Measurements from ENCODE around the gene TXNRD2. TPM values are rescaled to one million over a fixed set of nuclear protein-coding genes. Genes with fewer than 3 reads are reported as not detected.

TXNRD2 gene
- total RNA-seq, 1 experiment from 2014 or later, result 39.9 TPM

- no peaks in the 10 kb centered on the region for H3K9me3 Mint-ChIP-seq (ENCODE audit: unreplicated experiment)
- no peak overlapping the region for H3K27ac Mint-ChIP-seq (ENCODE audit: low read depth, unreplicated experiment)
- intact Hi-C loops (cut with micrococcal nuclease), result no loop called here
- TF ChIP-seq CTCF (IDR thresholded peaks at IDR 0.05; ENCODE audit: unreplicated experiment), result no peak
- DNase-seq (ENCODE audit: unreplicated experiment), result no peak
- H3K27me3 Mint-ChIP-seq (ENCODE audit: insufficient read depth, unreplicated experiment), result no peaks in the 10 kb centered on the region
- H3K36me3 Mint-ChIP-seq (ENCODE audit: insufficient read depth, unreplicated experiment), result peaks cover 23% of the 10 kb centered on the region
- no peaks in the 10 kb centered on the region for H3K4me1 Mint-ChIP-seq (ENCODE audit: insufficient read depth, unreplicated experiment)
- CTCF ChIA-PET, result interaction anchor here (0.6 to 2.1 kb wide), 3 partner anchors 12 to 169 kb away, joined by 3 to 10 read pairs (median 5); no protein-coding TSS in a partner anchor
- no TSS peak for BruUV-seq (replicated peaks)
- no peak overlapping the region for H3K4me3 Mint-ChIP-seq (ENCODE audit: unreplicated experiment)
- POLR2A ChIA-PET, result no interaction called here
These were observed 43.5 kb downstream of the TXNRD2 start for GRCh38 chr22:19898145-19898544.

DNA sequence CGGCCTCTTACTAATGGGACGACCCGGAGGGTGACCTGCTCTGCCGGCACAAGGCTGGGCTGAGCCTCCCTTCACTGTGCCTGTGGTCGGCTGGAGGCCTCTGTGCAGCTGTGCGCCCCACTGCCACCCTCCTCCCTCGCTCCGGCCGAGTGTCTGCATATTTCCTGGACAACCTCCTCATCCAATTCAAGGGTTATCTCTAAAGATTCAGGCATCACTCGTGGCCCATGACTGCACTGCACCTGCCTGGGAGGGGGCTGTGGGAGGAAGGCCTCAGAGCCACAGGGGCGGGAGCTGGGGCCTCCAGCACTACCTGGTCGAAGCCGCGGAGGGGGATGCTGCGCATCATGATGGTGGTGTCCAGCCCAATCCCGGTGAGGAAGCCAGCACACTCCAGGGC lies 43.9 kb downstream of the TXNRD2 start:
- CTCF ChIA-PET, result interaction anchor here (0.6 to 2.1 kb wide), 3 partner anchors 142 to 168 kb away, joined by 3 to 10 read pairs (median 4); no protein-coding TSS in a partner anchor
- no peak for TF ChIP-seq CTCF (IDR thresholded peaks at IDR 0.05; ENCODE audit: unreplicated experiment)
- Mint-ChIP-seq H3K27ac (ENCODE audit: low read depth, unreplicated experiment) (no peak overlapping the region), H3K9me3 (ENCODE audit: unreplicated experiment) (no peaks in the 10 kb centered on the region), H3K4me1 (ENCODE audit: insufficient read depth, unreplicated experiment) (peaks cover under 1% of the 10 kb centered on the region), H3K4me3 (ENCODE audit: unreplicated experiment) (no peak overlapping the region), H3K36me3 (ENCODE audit: insufficient read depth, unreplicated experiment) (peaks cover 23% of the 10 kb centered on the region), H3K27me3 (ENCODE audit: insufficient read depth, unreplicated experiment) (no peaks in the 10 kb centered on the region)
- POLR2A ChIA-PET, result no interaction called here
- no TSS peak for BruUV-seq (replicated peaks)
- DNase-seq (ENCODE audit: unreplicated experiment), result no peak
- intact Hi-C loops (cut with micrococcal nuclease), result no loop called here

GRCh38 chr22:19896665-19897355 lies 44.8 kb downstream of the TXNRD2 start:
- DNase-seq (ENCODE audit: unreplicated experiment), result no peak

More at GRCh38 chr22:19896665-19897355, 44.8 kb downstream of the TXNRD2 start:
- H3K27me3 Mint-ChIP-seq (ENCODE audit: insufficient read depth, unreplicated experiment), result no peaks in the 10 kb centered on the region
- H3K27ac Mint-ChIP-seq (ENCODE audit: low read depth, unreplicated experiment), result no peak overlapping the region
- BruUV-seq (replicated peaks), result no TSS peak
- H3K4me1 Mint-ChIP-seq (ENCODE audit: insufficient read depth, unreplicated experiment), result peaks cover 10% of the 10 kb centered on the region
- CTCF ChIA-PET, result interaction anchor here (0.7 to 2.1 kb wide), 3 partner anchors 21 to 166 kb away, joined by 4 to 10 read pairs (median 5); no protein-coding TSS in a partner anchor
- peaks cover 23% of the 10 kb centered on the region for H3K36me3 Mint-ChIP-seq (ENCODE audit: insufficient read depth, unreplicated experiment)
- POLR2A ChIA-PET, result interaction anchor here (1.2 kb wide), 1 partner anchor 10 kb away, joined by 3 read pairs; no protein-coding TSS in a partner anchor
- no peak overlapping the region for H3K4me3 Mint-ChIP-seq (ENCODE audit: unreplicated experiment)
- TF ChIP-seq CTCF (IDR thresholded peaks at IDR 0.05; ENCODE audit: unreplicated experiment), result no peak
- H3K9me3 Mint-ChIP-seq (ENCODE audit: unreplicated experiment), result no peaks in the 10 kb centered on the region
- intact Hi-C loops (cut with micrococcal nuclease), result no loop called here
